ENCODE measurements around the gene MOCOS.

The MOCOS gene

GRCh38 chr18:36177913-36178312 is 9.4 kb upstream of the MOCOS start:
- DNase-seq (ENCODE audit: low read depth), result no peak

- peak; percentile 73 for DNase-seq (ENCODE audit: low read depth)
Observed at GRCh38 chr18:36179562-36180355, 7.5 kb upstream of the MOCOS start.

GRCh38 chr18:36181441-36181840 is 5.9 kb upstream of the MOCOS start:
- no peak for DNase-seq (ENCODE audit: low read depth)

- DNase-seq (ENCODE audit: low read depth), result no peak
Observed at GRCh38 chr18:36181898-36182506, 5.3 kb upstream of the MOCOS start.

- no peak for DNase-seq (ENCODE audit: low read depth)
Observed at GRCh38 chr18:36183033-36183432, 4.3 kb upstream of the MOCOS start.

- DNase-seq (ENCODE audit: low read depth), result no peak
Observed at GRCh38 chr18:36183987-36184386, 3.3 kb upstream of the MOCOS start.

- no peak for DNase-seq (ENCODE audit: low read depth)
Observed at GRCh38 chr18:36185157-36185556, 2.1 kb upstream of the MOCOS start.

- DNase-seq (ENCODE audit: low read depth), result no peak
Observed at GRCh38 chr18:36185901-36186460, 1.3 kb upstream of the MOCOS start.

- peak; percentile 46 for DNase-seq (ENCODE audit: low read depth)
Observed at GRCh38 chr18:36186461-36187192, 670 bp upstream of the MOCOS start.

GRCh38 chr18:36187826-36188721 is 777 bp downstream of the MOCOS start:
- peak; percentile 68 for DNase-seq (ENCODE audit: low read depth)

GRCh38 chr18:36188916-36189315 is 1.6 kb downstream of the MOCOS start:
- DNase-seq (ENCODE audit: low read depth), result no peak

- no peak for DNase-seq (ENCODE audit: low read depth)
Observed at GRCh38 chr18:36189486-36189885, 2.2 kb downstream of the MOCOS start.

GRCh38 chr18:36191286-36191685 is 4.0 kb downstream of the MOCOS start:
- DNase-seq (ENCODE audit: low read depth), result no peak

GRCh38 chr18:36191711-36192110 is 4.4 kb downstream of the MOCOS start:
- no peak for DNase-seq (ENCODE audit: low read depth)

GRCh38 chr18:36194600-36195315 is 7.5 kb downstream of the MOCOS start:
- DNase-seq (ENCODE audit: low read depth), result no peak

GRCh38 chr18:36195427-36196122 is 8.3 kb downstream of the MOCOS start:
- DNase-seq (ENCODE audit: low read depth), result no peak

- DNase-seq (ENCODE audit: low read depth), result no peak
Observed at GRCh38 chr18:36196238-36196995, 9.1 kb downstream of the MOCOS start.

GRCh38 chr18:36197511-36198166 is 10.3 kb downstream of the MOCOS start:
- no peak for DNase-seq (ENCODE audit: low read depth)

GRCh38 chr18:36199691-36200295 is 12.5 kb downstream of the MOCOS start:
- no peak for DNase-seq (ENCODE audit: low read depth)
